Body of pancreas (tissue), 4 donors: Measurements from ENCODE around the gene ARNT2. TPM values are rescaled to one million over a fixed set of nuclear protein-coding genes. Genes with fewer than 3 reads are reported as not detected.

Source experiments
- ATAC-seq: fragments of 150-250 bp; one replicate; pipeline ENCODE4 v1.9.1; 2016
- DNase-seq, 4 donors: peaks; one replicate each; pipeline ENCODE4 v3.0.0-alpha.2; 2019
- H3K27ac ChIP-seq, 4 donors: fragments of 200-600 bp; sonication (generic); 1 replicate in 3 of 4; 2 replicates in 1 of 4; pipeline versions ENCODE4 v1.5.1 to v1.6.1; 2016 to 2019; ENCODE audit warnings: mild to moderate bottlenecking in 1 of 4, mixed read lengths in 1 of 4, moderate library complexity in 1 of 4
- H3K27me3 ChIP-seq, 2 donors: fragments of 200-600 bp; sonication (generic); one replicate each; pipeline ENCODE4 v1.6.0; 2016; ENCODE audit warnings: mild to moderate bottlenecking in 1 of 2
- H3K36me3 ChIP-seq, 2 donors: fragments of 200-600 bp; sonication (generic); replicated peaks in 1 of 2; 2 replicates each; pipeline ENCODE4 v1.5.1; 2016; ENCODE audit warnings: low read depth in 2 of 2; ENCODE audit not compliant: insufficient read depth in 1 of 2
- H3K4me1 ChIP-seq: fragments of 200-600 bp; sonication (generic); one replicate; pipeline ENCODE4 v1.6.0; 2016
- H3K4me3 ChIP-seq, 2 donors: fragments of 200-600 bp; sonication (generic); 1 replicate in 1 of 2; 2 replicates in 1 of 2; pipeline ENCODE4 v1.5.1; 2016 to 2019
- H3K9me3 ChIP-seq, 3 donors: fragments of 200-600 bp; sonication (generic); 1 replicate in 2 of 3; 2 replicates in 1 of 3; pipeline ENCODE4 v1.5.1; 2016
- CTCF ChIP-seq, 7 experiments: fragments of 450-650 bp in 4 of 7; fragments of 200-600 bp in 3 of 7; sonication (generic) in 3 of 7; IDR thresholded peaks; one replicate each; pipeline ENCODE4 v1.5.1; 2016 to 2019; ENCODE audit warnings: antibody characterized with exemption in 7 of 7
- POLR2A ChIP-seq, 3 donors: fragments of 450-650 bp; IDR thresholded peaks; one replicate each; pipeline ENCODE4 v1.6.1; 2016; ENCODE audit warnings: antibody characterized with exemption in 3 of 3, mild to moderate bottlenecking in 2 of 3
- WGBS, 2 donors: methylation state at CpG; one replicate each; pipeline ENCODE4 v1.1.5; 2017; 5-methylcytosine and 5-hydroxymethylcytosine counted together
- intact Hi-C: fragments of 100-400 bp; cut with DNase I; formaldehyde crosslinking; loops from one replicate; pipeline ENCODE4 v1.15.1; 2023
- total RNA-seq, 2 donors: library from RNA; depleted of rRNA; stranded (reverse); fragments of >200 nt; gene quantifications; one replicate each; pipeline ENCODE4 v1.1.0, GENCODE V29; 2016

ARNT2 gene
- total RNA-seq, 2 donors from 2014 or later = 5.3 to 5.4 TPM

DNA sequence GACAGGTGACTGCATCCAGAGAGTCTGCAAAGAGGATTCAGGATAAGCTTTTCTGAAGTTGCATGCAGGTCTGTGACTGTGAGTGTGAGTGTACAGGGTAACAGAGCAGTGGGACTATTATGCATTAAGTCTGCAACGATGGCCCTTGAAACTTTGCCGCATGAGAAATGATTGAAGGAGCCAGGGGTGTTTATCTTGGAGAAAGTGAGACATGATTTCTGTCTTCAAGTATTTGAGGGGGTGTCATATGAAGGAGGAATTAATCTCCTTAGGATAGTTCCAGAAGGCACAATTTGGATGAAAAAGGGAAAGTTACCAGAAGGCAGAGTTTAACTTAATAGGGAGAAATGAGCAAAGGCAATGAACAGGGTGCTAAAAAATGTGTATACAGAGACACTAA lies 119.6 kb downstream of the ARNT2 start:
- TF ChIP-seq CTCF (IDR thresholded peaks at IDR 0.05) (no peak), POLR2A (IDR thresholded peaks at IDR 0.05) (no peak)
- peaks cover 4% of the 10 kb centered on the region for H3K4me1 ChIP-seq
- H3K36me3 ChIP-seq = no peaks in the 10 kb centered on the region
- 85 to 89% methylated on average over 2 of the region's 2 CpGs for WGBS, 2 donors
- H3K4me3 ChIP-seq = no peak overlapping the region
- H3K27ac ChIP-seq = no peak overlapping the region
- no peaks in the 10 kb centered on the region for H3K9me3 ChIP-seq
- intact Hi-C loops = no loop called here
- DNase-seq = no peak
- no peak for ATAC-seq
- no peaks in the 10 kb centered on the region for H3K27me3 ChIP-seq

DNA sequence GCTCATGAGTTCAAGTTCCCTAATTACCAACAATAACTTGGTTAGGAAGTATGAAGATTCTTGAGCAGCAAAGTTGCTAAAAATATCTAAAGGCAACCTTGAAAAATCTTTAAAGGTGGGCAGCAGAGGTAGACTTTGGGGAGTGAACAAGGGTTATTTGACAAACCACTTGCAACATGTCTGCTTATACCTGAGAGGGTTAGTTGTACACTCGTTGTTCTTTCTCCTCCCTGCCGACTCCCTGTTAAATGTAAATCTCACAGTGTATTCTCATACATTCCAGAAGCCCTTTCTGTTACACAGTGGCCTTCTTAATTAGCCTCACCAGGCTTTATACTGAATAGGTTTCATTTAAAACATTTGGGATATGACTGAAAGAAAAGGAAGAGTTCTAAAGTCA lies 121.7 kb downstream of the ARNT2 start:
- DNase-seq = no peak
- intact Hi-C loops = no loop called here
- H3K36me3 ChIP-seq = no peaks in the 10 kb centered on the region
- H3K4me3 ChIP-seq = no peak overlapping the region
- H3K9me3 ChIP-seq = no peaks in the 10 kb centered on the region
- ATAC-seq = no peak
- H3K4me1 ChIP-seq = peaks cover 1% of the 10 kb centered on the region
- no peak overlapping the region for H3K27ac ChIP-seq
- no peak for TF ChIP-seq POLR2A (IDR thresholded peaks at IDR 0.05)
- TF ChIP-seq CTCF (IDR thresholded peaks at IDR 0.05) = no peak
- 70 to 80% methylated on average over 2 of the region's 2 CpGs for WGBS, 2 donors
- H3K27me3 ChIP-seq = no peaks in the 10 kb centered on the region

- intact Hi-C loops = no loop called here
- no peaks in the 10 kb centered on the region for H3K27me3 ChIP-seq
- H3K4me3 ChIP-seq = no peak overlapping the region
- TF ChIP-seq CTCF (IDR thresholded peaks at IDR 0.05) (no peak), POLR2A (IDR thresholded peaks at IDR 0.05) (no peak)
- WGBS, 2 donors = 80 to 83% methylated on average over 3 of the region's 3 CpGs
- H3K36me3 ChIP-seq = no peaks in the 10 kb centered on the region
- DNase-seq (no peak), ATAC-seq (no peak)
- no peaks in the 10 kb centered on the region for H3K9me3 ChIP-seq
- H3K27ac ChIP-seq = no peak overlapping the region
- H3K4me1 ChIP-seq = no peaks in the 10 kb centered on the region
Measured at GRCh38 chr15:80526556-80527340, 122.6 kb downstream of the ARNT2 start.

DNA sequence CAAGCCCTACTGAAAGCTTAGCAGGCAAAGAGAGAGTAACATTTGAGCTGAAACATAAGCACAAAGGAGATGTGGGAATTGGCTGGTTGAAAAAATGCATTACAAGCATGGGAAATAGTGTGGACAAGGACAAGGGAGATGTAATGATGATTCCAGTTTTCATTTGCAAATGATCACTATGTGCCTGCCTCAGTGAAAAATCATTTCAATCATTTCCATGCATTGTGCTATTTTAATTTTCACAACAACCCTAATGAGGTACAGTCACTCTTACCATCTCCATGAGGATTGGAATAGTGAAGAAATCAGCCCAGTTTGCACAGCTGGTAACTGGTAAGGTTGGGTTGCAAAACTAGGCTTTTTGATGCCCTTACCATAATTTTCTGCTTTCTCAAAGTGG lies 123.2 kb downstream of the ARNT2 start:
- H3K4me1 ChIP-seq = no peaks in the 10 kb centered on the region
- intact Hi-C loops = no loop called here
- H3K4me3 ChIP-seq = no peak overlapping the region
- H3K27ac ChIP-seq = no peak overlapping the region
- no peak for ATAC-seq
- no peaks in the 10 kb centered on the region for H3K27me3 ChIP-seq
- H3K36me3 ChIP-seq = no peaks in the 10 kb centered on the region
- DNase-seq = no peak
- TF ChIP-seq POLR2A (IDR thresholded peaks at IDR 0.05) (no peak), CTCF (IDR thresholded peaks at IDR 0.05) (no peak)
- H3K9me3 ChIP-seq = no peaks in the 10 kb centered on the region

- TF ChIP-seq CTCF (IDR thresholded peaks at IDR 0.05) (no peak), POLR2A (IDR thresholded peaks at IDR 0.05) (no peak)
- Histone ChIP-seq H3K4me3 (no peak overlapping the region), H3K27me3 (no peaks in the 10 kb centered on the region), H3K4me1 (no peaks in the 10 kb centered on the region), H3K27ac (no peak overlapping the region), H3K36me3 (no peaks in the 10 kb centered on the region), H3K9me3 (no peaks in the 10 kb centered on the region)
- no peak for DNase-seq
- no peak for ATAC-seq
- WGBS, 2 donors = 87 to 96% methylated on average over 5 of the region's 5 CpGs
- intact Hi-C loops = no loop called here
Measured at GRCh38 chr15:80527961-80528360, 123.8 kb downstream of the ARNT2 start.
